GM12873 (cell line): ENCODE data around the gene CACNA2D1.
A peak's percentile ranks its signal among the peaks of the same experiment; 100 is the strongest.

ENCODE experiments used
- TF ChIP-seq, protein P1 (sequence below): IDR thresholded peaks from 2 replicates; pipeline ENCODE4 v1.5.1; 2012; ENCODE audit warnings: low read depth, mild to moderate bottlenecking, moderate library complexity, low read length, control low read depth; ENCODE audit not compliant: insufficient read depth; ENCODE audit errors: missing control alignments

Gene CACNA2D1

DNA sequence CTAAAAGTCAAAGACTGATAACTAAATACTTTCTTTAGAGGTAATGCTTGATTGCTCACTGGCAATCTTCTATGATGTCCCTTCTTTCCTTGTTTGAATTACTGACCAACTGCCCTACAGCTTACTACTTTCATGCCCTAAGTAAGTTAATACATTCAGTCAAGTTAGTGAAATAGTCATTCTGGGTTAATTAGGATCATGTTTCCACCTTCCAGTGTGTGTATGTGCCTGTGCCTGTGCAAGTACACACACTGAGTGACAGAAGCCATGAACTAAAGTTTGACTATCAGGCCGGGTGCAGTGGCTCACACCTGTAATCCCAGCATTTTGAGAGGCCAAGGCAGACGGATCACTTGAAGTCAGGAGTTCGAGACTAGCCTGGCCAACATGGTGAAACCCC lies 187.9 kb downstream of the CACNA2D1 start:
- TF ChIP-seq, protein P1, sequence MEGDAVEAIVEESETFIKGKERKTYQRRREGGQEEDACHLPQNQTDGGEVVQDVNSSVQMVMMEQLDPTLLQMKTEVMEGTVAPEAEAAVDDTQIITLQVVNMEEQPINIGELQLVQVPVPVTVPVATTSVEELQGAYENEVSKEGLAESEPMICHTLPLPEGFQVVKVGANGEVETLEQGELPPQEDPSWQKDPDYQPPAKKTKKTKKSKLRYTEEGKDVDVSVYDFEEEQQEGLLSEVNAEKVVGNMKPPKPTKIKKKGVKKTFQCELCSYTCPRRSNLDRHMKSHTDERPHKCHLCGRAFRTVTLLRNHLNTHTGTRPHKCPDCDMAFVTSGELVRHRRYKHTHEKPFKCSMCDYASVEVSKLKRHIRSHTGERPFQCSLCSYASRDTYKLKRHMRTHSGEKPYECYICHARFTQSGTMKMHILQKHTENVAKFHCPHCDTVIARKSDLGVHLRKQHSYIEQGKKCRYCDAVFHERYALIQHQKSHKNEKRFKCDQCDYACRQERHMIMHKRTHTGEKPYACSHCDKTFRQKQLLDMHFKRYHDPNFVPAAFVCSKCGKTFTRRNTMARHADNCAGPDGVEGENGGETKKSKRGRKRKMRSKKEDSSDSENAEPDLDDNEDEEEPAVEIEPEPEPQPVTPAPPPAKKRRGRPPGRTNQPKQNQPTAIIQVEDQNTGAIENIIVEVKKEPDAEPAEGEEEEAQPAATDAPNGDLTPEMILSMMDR, result no peak

DNA sequence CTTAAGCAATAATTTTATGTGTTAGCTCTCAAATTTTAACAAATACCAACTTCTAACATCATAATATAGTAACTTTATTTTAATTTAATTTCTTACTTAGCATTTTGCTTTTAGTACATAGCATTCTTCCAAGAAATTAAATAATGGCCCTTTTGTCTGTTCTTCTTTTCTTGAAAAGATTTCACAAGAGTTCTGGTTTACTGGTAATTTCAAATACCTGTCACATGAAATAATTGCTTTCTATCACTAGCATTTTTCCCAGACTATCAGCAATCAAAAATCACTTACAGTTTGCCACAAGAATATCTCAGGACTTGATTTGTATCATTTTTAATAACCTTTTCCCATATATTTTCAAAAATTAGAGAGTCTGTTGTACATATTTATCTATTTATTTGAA lies 193.0 kb downstream of the CACNA2D1 start:
- TF ChIP-seq, protein P1, result no peak

DNA sequence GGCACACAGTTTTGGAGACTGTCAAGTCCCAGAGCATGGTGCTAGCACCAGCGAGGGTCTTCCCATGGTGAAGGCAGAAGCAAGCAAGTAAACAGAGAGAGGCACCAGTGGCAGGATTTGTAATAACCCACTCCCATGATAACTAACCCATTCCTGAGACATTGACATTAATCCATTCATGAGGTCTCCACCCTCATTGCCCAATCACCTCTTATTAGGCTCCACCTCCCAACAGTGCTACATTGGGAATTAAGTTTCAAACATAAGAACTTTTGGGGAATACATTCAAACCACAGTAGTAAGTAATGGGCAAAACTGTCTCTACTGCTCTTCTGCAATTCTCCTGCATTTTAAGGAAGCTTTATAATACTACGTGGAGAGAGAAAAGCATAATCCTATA lies 193.6 kb downstream of the CACNA2D1 start:
- TF ChIP-seq, protein P1, result no peak

DNA sequence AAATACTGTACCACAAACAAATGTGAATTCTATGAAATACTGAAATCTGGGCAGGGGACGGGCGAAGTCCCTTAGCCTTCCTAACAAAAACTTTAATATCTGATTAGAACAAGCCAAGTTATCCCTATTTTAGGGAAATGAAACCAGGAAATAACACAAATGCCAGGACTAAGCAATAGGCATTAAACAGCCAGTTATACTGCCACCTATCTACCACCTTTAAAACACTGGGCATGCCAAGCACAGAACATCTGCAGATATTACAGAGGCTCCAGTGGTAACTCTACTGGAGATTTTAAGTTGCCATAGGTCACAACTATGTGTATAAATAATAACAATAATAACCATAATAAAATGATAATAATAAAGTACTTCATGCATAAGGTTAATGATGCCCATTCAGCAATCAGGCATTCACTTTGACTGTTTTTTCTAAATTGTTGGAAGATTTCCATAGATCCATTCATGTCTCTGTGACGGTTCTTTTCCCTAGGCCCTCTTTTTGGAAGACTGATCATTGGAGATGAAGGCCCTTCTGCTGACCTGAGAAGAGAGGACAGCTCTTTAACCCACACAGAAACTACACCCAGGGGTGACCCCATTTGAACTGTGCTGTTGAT lies 195.7 kb downstream of the CACNA2D1 start:
- TF ChIP-seq, protein P1, result peak; percentile 25

DNA sequence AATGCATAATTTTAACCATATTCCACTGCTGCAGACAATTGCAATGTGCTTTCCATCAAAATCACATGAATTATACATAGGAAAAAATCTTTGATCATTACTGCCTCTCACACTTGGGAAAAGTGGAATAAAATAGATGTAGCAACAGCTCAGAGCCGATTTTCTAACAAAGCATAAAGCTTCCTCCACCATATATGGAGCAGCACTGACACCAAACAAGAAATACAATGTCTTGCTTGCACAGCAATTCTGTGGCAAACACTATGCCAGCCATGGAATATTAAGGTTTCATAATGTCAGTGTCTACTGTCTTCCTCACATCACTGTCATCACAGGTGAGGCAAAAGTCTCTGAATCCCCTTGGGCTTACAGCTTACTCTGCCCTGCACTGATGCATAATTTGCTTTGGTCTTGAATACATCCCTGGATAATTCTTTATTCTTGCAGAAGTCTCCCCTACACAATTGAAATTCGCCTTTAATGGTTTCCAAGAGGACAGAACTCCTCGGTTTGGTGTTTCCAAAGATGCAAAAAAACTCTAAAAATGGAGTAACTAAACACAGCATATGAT lies 198.5 kb downstream of the CACNA2D1 start:
- TF ChIP-seq, protein P1, result no peak

DNA sequence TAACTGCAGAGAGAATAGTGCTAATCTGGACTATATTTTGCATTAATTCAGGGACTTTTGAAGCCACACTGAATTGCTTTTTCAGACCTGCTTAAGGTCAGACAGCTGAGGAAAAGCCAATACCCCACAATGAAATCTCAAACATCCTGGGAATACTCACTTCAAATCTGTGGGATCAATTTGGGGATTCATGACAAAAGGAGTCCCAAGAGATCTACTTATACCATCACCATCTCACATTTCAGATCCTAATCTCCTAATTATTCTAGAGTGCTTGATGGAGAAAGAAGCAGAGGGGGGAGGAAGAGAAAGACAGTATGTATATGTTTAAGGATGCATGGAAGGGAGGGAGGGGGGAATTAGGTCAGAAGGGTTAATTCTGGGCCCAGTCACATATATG lies 202.2 kb downstream of the CACNA2D1 start:
- TF ChIP-seq, protein P1, result no peak

DNA sequence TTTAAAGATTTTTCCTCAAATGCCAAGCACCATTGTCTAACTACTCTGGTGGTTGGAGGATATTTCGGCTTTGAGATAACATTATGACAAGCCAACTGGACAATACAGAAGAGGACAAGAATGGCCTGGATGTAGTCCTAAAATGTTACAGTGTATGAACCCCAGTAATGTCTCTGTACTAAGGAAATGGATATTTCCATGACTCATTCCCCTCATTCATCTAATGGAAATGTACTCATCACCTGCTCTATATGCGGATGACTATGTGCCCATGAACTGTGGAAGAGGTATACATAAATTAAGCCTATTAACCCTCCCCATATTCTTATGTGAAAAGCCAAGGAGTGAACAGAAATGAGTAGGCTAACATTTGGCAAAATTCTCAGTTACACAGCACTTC lies 207.9 kb downstream of the CACNA2D1 start:
- TF ChIP-seq, protein P1, result no peak
